ENCODE measurements around the gene FSCN2.

DNA sequence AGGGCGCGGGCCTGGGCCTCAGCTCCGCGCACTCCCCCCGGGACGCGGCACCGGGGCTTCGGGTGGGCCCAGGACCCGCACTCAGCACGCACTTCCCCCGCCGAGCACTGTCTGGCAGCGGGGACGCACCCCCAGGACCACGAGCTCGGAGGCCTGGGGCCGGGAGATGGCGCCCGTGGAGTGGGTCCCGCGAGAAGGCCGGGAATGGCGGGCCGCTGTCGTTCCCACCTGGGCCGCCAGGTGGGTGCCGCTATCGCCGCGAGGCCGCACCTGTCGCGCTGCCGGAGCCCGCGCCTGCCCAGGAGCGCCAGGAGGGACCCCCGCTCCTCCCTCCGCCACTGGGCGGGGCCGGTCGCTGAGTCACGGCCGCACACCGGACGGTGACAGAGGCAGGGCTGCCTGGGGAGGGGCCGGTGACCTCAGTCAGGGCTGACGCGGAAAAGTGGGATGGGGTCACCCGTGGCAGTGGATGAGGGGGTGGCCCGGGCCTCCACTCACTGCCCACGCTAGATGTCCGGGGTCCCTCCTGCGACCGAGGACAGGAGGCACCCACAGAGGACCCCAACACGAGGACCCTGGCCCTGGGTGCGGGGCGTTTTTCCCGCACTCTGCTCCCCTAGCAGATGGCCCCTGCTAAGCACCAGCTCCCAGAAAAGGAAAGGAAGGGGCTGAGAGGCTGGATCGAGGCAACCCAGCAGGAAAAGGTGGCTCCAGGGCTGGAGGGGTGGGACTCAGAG lies 8.7 kb upstream of the FSCN2 start:
- TF ChIP-seq, protein P1, sequence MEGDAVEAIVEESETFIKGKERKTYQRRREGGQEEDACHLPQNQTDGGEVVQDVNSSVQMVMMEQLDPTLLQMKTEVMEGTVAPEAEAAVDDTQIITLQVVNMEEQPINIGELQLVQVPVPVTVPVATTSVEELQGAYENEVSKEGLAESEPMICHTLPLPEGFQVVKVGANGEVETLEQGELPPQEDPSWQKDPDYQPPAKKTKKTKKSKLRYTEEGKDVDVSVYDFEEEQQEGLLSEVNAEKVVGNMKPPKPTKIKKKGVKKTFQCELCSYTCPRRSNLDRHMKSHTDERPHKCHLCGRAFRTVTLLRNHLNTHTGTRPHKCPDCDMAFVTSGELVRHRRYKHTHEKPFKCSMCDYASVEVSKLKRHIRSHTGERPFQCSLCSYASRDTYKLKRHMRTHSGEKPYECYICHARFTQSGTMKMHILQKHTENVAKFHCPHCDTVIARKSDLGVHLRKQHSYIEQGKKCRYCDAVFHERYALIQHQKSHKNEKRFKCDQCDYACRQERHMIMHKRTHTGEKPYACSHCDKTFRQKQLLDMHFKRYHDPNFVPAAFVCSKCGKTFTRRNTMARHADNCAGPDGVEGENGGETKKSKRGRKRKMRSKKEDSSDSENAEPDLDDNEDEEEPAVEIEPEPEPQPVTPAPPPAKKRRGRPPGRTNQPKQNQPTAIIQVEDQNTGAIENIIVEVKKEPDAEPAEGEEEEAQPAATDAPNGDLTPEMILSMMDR (IDR thresholded peaks at IDR 0.05) = peak; percentile 53 to 95 (median 87)
- TF ChIP-seq EP300 (IDR thresholded peaks at IDR 0.05) (no peak), POLR2AphosphoS5 (IDR thresholded peaks at IDR 0.05) (peak in 1 of 2 donors; percentile 28), POLR2A (IDR thresholded peaks at IDR 0.05) (peak in 2 of 4 donors; percentile 17 to 38)
